Fibroblast of villous mesenchyme (primary cell): Measurements from ENCODE around the gene CHAF1A. TPM values are rescaled to one million over a fixed set of nuclear protein-coding genes. Genes with fewer than 3 reads are reported as not detected.

ENCODE experiments used
- DNase-seq: peaks from one replicate; pipeline ENCODE4 v3.0.0-alpha.2; 2010; ENCODE audit warnings: low read depth
- H3K4me3 ChIP-seq: 2 replicates; pipeline ENCODE4 v1.5.1; 2011; ENCODE audit warnings: low read depth, mild to moderate bottlenecking, low read length
- CTCF ChIP-seq: IDR thresholded peaks from 2 replicates; pipeline ENCODE4 v1.5.1; 2012; ENCODE audit warnings: low read depth, mild to moderate bottlenecking, low read length; ENCODE audit not compliant: insufficient read depth
- total RNA-seq: library from RNA; depleted of rRNA; stranded (reverse); fragments of >200 nt; gene quantifications from 2 replicates; pipeline ENCODE4 v1.2.3, GENCODE V29; 2012

Gene CHAF1A
- total RNA-seq, 1 donor, result 9.9 TPM

DNA sequence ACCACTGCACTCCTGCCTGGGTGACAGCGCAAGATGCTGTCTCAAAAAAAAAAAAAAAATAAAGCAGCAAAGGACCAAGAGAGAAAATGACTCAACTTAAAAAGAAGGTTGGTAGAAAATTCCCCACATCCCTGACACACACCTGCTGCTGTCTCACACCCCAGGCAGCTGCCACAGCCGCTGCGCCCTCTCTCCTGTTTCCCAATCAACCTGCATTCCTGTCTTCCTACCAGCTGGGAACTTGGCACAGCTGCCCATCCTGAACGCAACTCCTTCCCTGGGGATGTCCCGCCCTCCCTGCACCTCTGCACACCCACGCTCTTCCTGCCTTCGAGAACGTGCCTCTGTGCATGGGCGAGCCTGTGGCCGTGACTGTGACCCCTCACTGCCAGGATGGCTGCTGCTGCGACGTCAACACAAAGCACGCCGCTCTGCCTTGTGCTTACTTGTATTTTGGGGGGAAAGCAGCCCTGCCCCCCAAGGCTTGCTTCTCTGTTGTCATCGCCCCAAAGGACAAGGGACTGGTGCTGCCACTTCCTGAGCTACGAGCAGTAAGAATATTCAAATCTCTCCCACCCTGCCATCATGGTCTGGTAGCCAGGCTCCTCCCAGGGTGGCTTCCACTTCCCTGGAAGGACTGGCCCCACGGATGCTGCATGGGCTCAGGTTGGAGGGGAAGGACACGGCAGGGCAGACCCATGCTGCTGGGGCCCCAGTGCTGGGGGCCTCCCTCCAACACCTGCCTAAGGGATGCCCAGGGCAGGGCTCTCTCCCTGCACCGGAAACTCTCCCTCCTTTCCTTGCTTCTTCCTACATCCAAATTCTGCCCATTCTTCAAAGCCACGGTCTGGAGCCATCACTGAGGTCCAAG lies 22.8 kb upstream of the CHAF1A start:
- no peak overlapping the region for H3K4me3 ChIP-seq
- no peak for DNase-seq
- no peak for TF ChIP-seq CTCF

DNA sequence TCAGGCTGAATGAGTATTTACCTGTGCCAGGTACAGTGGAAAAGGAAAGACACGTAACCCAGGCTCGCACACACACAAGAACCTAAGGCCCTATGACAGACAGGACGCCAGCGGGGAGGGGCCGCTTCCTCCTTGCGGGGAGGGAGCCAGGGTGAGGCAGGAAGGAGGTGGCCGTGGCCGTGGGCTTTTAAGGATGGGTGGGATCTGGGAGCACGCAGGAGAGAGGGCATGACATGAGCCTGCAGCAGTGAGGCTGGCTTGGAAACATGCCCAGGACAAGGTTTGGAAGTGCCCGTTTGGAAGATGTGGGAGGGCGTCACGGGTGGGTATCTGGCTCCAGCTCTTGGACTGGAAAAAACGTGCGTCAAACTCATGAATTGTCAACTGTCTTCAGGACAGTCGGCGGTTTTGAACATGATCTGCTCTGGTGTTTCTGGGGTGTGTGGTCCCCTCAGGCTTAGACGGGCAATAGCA lies 22.1 kb upstream of the CHAF1A start:
- DNase-seq, result no peak
- no peak overlapping the region for H3K4me3 ChIP-seq
- no peak for TF ChIP-seq CTCF

- TF ChIP-seq CTCF, result no peak
- DNase-seq, result no peak
- H3K4me3 ChIP-seq, result no peak overlapping the region
Measured at GRCh38 chr19:4385291-4386040, 17.0 kb upstream of the CHAF1A start.

GRCh38 chr19:4386041-4386782 lies 16.2 kb upstream of the CHAF1A start:
- H3K4me3 ChIP-seq, result no peak overlapping the region
- TF ChIP-seq CTCF, result peak; percentile 10
- no peak for DNase-seq

DNA sequence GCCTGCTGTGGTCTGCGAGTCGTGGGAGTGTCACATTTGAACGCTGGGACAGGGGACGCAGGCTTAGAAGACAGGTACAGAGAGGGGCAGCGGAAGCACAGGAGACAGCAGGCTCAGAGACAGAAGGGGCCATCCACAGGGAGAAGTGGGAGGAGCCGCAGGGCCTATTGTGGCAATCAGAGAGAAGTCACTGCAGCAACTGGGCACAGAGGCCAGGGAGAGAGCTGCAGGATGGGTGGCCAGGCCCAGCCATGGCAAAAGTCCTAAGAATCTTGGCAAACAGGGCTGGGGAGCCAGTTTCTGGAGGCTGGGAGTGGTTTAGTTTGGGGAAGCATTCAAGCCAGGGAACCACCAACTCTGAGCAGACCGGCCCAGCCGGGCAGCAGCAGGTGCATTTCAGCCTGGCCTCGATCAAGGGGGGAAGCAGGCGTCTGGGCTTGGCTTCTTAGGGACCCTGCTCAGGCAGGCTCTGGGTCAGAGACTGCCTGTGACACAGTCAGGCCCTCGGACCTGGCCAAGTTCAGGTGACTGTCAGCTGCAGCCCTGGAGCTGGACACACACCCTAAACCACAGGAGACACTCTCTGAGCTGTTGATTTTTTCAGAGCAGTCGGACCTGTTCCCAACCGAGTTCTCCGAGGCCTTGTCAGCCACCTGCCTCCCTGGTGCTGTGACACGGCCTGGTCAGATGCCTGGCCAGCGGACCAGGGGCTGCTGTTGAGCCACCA lies 13.9 kb upstream of the CHAF1A start:
- no peak for DNase-seq
- H3K4me3 ChIP-seq, result no peak overlapping the region
- no peak for TF ChIP-seq CTCF

GRCh38 chr19:4389064-4389375 lies 13.4 kb upstream of the CHAF1A start:
- TF ChIP-seq CTCF, result no peak
- DNase-seq, result no peak
- no peak overlapping the region for H3K4me3 ChIP-seq
